Cardiac muscle cell (in vitro differentiated cells and primary cell): ENCODE results near the gene CAMK1G. TPM values are rescaled to one million over a fixed set of nuclear protein-coding genes. Genes with fewer than 3 reads are reported as not detected.

ENCODE experiments used
- DNase-seq, 2 donors: peaks; one replicate each; pipeline versions ENCODE4 v3.0.0 to v3.0.0-alpha.2; 2010 to 2017; ENCODE audit warnings: low read depth in 1 of 2, low spot score in 1 of 2
- H3K27ac ChIP-seq: fragments of 200-600 bp; sonication (generic); 2 replicates; pipeline ENCODE4 v1.5.1; 2016
- H3K27me3 ChIP-seq: fragments of 200-600 bp; sonication (generic); 2 replicates; pipeline ENCODE4 v1.6.0; 2016; ENCODE audit warnings: control low read depth
- H3K36me3 ChIP-seq: fragments of 200-600 bp; sonication (generic); 2 replicates; pipeline ENCODE4 v1.5.1; 2016; ENCODE audit warnings: control low read depth
- H3K4me1 ChIP-seq: fragments of 200-600 bp; sonication (generic); 2 replicates; pipeline ENCODE4 v1.8.1; 2017; ENCODE audit warnings: low read depth, mild to moderate bottlenecking, mixed run types
- H3K4me3 ChIP-seq: fragments of 200-600 bp; sonication (generic); 2 replicates; pipeline ENCODE4 v1.5.1; 2016; ENCODE audit warnings: mild to moderate bottlenecking
- H3K9me3 ChIP-seq: fragments of 200-600 bp; sonication (generic); 2 replicates; pipeline ENCODE4 v1.5.1; 2017; ENCODE audit warnings: low read depth, mild to moderate bottlenecking, control low read depth
- polyA plus RNA-seq: library from polyadenylated mRNA; unstranded; fragments of >200 nt; fragmentation: Nextera tagmentation; extraction: Ambion mirVana; gene quantifications from 2 replicates; pipeline ENCODE4 v1.2.1, GENCODE V29; 2016
- total RNA-seq: library from RNA; depleted of rRNA; stranded (reverse); fragments of >200 nt; gene quantifications from 2 replicates; pipeline ENCODE4 v1.2.3, GENCODE V29; 2016
- TF ChIP-seq, protein P1 (sequence below): IDR thresholded peaks from 2 replicates; pipeline ENCODE4 v1.5.1; 2012; ENCODE audit warnings: low read depth, mild to moderate bottlenecking, low read length

The CAMK1G gene
- total and polyA plus RNA-seq, 2 experiments from 2014 or later, result 5.0 to 8.5 TPM

DNA sequence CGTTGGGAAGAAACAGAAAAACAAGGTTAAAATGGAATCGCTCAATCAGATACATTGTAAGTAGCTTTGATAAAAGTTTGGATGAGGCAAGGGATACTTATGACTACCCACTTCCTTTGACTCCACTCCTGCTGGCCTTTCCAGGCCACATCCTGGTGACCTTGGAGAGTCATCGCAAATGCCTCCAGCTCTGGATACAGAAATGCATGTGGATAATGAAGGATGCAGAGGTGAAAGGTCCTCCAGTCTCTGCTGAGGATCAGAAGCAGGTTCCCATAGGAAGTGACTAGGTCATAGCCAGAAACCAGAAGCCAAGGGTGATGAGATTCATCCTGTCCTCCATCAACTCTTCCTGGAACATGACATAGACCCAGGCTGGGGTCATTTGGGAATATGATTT is 6.2 kb upstream of the CAMK1G start:
- Histone ChIP-seq H3K27me3 (peaks cover 3% of the 10 kb centered on the region), H3K36me3 (no peaks in the 10 kb centered on the region), H3K4me1 (no peaks in the 10 kb centered on the region), H3K27ac (no peak overlapping the region), H3K9me3 (no peaks in the 10 kb centered on the region), H3K4me3 (no peak overlapping the region)
- TF ChIP-seq, protein P1, sequence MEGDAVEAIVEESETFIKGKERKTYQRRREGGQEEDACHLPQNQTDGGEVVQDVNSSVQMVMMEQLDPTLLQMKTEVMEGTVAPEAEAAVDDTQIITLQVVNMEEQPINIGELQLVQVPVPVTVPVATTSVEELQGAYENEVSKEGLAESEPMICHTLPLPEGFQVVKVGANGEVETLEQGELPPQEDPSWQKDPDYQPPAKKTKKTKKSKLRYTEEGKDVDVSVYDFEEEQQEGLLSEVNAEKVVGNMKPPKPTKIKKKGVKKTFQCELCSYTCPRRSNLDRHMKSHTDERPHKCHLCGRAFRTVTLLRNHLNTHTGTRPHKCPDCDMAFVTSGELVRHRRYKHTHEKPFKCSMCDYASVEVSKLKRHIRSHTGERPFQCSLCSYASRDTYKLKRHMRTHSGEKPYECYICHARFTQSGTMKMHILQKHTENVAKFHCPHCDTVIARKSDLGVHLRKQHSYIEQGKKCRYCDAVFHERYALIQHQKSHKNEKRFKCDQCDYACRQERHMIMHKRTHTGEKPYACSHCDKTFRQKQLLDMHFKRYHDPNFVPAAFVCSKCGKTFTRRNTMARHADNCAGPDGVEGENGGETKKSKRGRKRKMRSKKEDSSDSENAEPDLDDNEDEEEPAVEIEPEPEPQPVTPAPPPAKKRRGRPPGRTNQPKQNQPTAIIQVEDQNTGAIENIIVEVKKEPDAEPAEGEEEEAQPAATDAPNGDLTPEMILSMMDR, result no peak
- DNase-seq, result no peak

DNA sequence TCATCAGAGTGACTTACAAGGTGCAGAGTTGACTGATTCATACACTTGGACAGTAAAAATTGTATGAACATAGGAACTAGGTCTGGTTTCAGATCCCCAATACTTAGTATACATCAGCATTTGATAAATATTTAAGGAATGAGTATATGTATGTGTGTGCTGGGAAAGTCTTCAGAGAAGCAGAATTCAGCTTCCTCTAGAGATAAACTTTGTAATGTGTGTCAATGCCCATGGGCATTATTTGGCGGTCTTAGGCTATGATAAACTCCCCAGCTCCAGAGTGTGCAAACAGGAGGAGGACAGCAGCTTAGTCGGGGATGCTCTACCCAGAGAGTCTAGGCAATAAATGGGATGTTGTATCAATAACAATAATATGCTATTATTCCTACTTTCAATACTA is 2.9 kb upstream of the CAMK1G start:
- no peaks in the 10 kb centered on the region for H3K36me3 ChIP-seq
- H3K27ac ChIP-seq, result no peak overlapping the region
- H3K27me3 ChIP-seq, result peaks cover 3% of the 10 kb centered on the region
- H3K4me1 ChIP-seq, result peaks cover 10% of the 10 kb centered on the region
- no peaks in the 10 kb centered on the region for H3K9me3 ChIP-seq
- TF ChIP-seq, protein P1, result no peak
- no peak for DNase-seq
- no peak overlapping the region for H3K4me3 ChIP-seq

DNA sequence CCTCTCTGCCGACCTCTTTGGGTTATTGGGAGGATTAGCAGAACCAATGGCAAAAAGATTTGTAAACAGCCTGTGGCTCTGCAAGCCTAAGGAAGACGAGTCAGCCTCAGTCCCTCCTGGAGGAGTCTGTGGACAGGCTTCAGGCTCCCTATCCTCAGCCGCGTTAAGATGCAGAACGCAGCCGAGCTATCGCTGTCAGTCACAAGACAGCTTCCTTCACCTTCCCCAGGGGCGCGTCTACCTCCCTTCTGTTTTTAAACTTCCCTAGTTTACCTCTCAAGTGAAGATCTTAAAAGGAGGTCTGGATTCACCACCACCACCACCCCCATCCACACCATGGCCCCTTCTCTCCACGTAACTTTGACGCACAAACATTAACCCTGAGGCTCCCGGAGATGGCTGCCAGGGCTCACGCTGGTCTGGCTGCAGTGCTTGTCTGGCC is 738 bp downstream of the CAMK1G start:
- Histone ChIP-seq H3K9me3 (no peaks in the 10 kb centered on the region), H3K36me3 (no peaks in the 10 kb centered on the region), H3K4me3 (peak overlapping the region; percentile 38), H3K4me1 (peaks cover 15% of the 10 kb centered on the region), H3K27ac (no peak overlapping the region), H3K27me3 (peaks cover 3% of the 10 kb centered on the region)
- DNase-seq, result no peak
- TF ChIP-seq, protein P1, result no peak

DNA sequence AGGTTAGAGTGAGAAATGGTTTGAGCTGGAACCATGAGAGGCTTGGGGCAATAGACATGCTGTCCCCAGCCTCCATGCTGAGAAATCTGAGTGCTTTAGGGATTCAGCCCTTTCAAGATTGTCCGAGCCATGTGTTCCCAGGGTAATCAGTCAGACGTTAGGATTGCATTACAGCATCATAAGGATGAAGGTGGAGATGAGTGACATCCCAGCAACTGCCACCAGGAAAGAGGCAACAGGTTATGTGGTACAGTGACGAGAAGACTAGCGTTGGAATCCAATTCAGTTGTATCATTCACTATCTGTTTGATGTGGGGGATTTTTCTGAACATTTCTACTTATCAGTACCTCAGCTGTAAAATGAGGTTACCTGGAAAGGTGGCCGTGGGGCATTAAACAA is 1.7 kb downstream of the CAMK1G start:
- Histone ChIP-seq H3K27me3 (peaks cover 3% of the 10 kb centered on the region), H3K4me3 (peak overlapping the region; percentile 9), H3K9me3 (no peaks in the 10 kb centered on the region), H3K27ac (no peak overlapping the region), H3K4me1 (peaks cover 15% of the 10 kb centered on the region), H3K36me3 (no peaks in the 10 kb centered on the region)
- no peak for DNase-seq
- TF ChIP-seq, protein P1, result no peak

- Histone ChIP-seq H3K4me3 (peak overlapping the region; percentile 9), H3K27me3 (peaks cover 3% of the 10 kb centered on the region), H3K27ac (no peak overlapping the region), H3K9me3 (no peaks in the 10 kb centered on the region), H3K4me1 (peaks cover 15% of the 10 kb centered on the region), H3K36me3 (no peaks in the 10 kb centered on the region)
- peak; percentile 56 to 80 for DNase-seq
- TF ChIP-seq, protein P1, result peak; percentile 17
Observed at GRCh38 chr1:209585672-209586071, 2.2 kb downstream of the CAMK1G start.

DNA sequence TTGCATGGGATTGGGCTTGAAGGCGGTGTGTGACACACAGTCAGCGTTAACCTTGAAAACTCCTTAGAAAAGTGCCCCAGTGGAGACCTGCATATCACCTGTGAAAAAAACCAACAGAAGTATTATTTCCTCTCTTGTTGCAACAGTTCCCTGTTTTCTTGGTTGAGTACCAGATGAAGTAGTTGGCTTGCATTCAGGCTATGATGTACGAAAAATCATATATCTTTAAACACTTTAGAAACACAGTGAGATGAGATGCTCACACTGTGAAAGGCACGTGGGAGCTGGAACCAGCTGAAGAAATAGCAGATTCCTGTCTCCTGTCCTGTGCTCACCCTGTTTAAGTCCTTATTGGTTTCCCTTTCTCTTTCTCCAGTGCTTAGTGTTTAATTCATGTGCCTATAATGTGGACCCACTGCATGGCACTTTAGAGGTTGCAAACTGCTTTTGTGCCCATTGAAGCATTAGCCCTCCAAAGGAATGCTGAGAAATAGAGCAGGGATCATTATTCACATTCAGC is 2.8 kb downstream of the CAMK1G start:
- TF ChIP-seq, protein P1, result no peak
- H3K4me3 ChIP-seq, result no peak overlapping the region
- peaks cover 15% of the 10 kb centered on the region for H3K4me1 ChIP-seq

More for the DNA sequence above, 2.8 kb downstream of the CAMK1G start:
- H3K27ac ChIP-seq, result no peak overlapping the region
- no peaks in the 10 kb centered on the region for H3K36me3 ChIP-seq
- peaks cover 3% of the 10 kb centered on the region for H3K27me3 ChIP-seq
- H3K9me3 ChIP-seq, result no peaks in the 10 kb centered on the region
- DNase-seq, result no peak
